ENCODE measurements around the gene B3GALT5. TPM values are rescaled to one million over a fixed set of nuclear protein-coding genes. Genes with fewer than 3 reads are reported as not detected.

B3GALT5 gene
- total RNA-seq, 1 donor from 2014 or later: not detected

DNA sequence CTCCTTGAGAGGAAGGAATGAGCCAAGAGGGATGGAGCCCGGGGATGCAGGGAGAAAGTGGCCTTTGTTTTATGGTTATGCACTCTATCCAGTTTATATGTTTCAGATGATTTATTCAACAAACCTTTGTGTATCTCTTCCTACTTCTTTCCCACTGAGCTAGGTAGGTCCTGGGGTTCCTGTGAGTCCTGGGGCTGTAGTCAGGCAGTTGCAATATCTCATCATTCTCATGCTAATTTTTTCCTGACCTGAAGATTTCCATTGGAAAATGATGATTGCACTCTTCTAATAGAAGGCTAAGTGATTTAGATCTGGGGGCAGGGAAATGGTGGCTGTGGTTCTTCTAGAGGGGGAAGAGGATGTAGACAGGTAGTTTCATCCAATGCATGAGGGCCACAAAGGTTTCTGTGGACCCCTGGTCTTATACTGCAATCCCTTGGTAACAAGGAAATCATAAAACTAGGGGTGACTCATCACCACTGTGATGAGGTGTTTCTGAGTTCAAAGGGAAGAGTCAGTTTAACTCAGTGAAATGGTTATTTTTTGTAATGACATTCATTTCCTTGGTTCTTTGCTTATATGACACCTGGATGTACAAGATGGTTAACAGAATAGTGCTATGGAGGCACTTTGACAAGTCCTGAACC is 20.2 kb downstream of the B3GALT5 start:
- peaks cover 2% of the 10 kb centered on the region for H3K9me3 Mint-ChIP-seq
- H3K27me3 Mint-ChIP-seq: no peaks in the 10 kb centered on the region
- ChIA-PET POLR2A (no interaction called here), CTCF (no interaction called here)
- ATAC-seq (ENCODE audit: low read depth) (no peak), DNase-seq (no peak)
- TF ChIP-seq, protein P1, sequence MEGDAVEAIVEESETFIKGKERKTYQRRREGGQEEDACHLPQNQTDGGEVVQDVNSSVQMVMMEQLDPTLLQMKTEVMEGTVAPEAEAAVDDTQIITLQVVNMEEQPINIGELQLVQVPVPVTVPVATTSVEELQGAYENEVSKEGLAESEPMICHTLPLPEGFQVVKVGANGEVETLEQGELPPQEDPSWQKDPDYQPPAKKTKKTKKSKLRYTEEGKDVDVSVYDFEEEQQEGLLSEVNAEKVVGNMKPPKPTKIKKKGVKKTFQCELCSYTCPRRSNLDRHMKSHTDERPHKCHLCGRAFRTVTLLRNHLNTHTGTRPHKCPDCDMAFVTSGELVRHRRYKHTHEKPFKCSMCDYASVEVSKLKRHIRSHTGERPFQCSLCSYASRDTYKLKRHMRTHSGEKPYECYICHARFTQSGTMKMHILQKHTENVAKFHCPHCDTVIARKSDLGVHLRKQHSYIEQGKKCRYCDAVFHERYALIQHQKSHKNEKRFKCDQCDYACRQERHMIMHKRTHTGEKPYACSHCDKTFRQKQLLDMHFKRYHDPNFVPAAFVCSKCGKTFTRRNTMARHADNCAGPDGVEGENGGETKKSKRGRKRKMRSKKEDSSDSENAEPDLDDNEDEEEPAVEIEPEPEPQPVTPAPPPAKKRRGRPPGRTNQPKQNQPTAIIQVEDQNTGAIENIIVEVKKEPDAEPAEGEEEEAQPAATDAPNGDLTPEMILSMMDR (IDR thresholded peaks at IDR 0.05): no peak
- intact Hi-C loops (cut with micrococcal nuclease): no loop called here
- no peaks in the 10 kb centered on the region for H3K4me1 Mint-ChIP-seq
- H3K4me3 Mint-ChIP-seq: no peak overlapping the region
- no peaks in the 10 kb centered on the region for H3K36me3 Mint-ChIP-seq (ENCODE audit: low read depth)
- H3K27ac Mint-ChIP-seq: no peak overlapping the region

DNA sequence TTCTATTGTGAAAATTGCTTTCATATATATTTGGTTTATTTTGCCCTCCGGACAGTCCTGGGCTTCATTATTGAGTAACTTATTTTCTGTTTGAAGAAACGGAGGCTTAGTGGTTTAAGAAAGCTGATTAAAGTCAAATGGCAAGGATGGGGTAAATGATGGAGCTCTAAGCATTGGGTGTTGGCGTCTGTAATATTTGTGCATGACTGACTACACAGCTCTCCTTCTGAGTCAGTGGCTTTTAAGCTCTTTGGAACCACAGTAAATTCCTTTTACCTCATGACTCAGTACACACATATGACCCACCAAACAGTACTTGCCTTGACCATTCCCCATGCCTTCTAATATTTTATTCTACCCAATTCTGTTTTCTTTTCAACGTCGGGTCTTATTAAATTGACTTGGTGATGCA is 21.0 kb downstream of the B3GALT5 start:
- no peak for DNase-seq
- CTCF ChIA-PET: no interaction called here
- intact Hi-C loops (cut with micrococcal nuclease): no loop called here
- H3K9me3 Mint-ChIP-seq: peaks cover 4% of the 10 kb centered on the region
- H3K4me1 Mint-ChIP-seq: no peaks in the 10 kb centered on the region
- no peaks in the 10 kb centered on the region for H3K27me3 Mint-ChIP-seq
- no peak overlapping the region for H3K4me3 Mint-ChIP-seq
- no peak overlapping the region for H3K27ac Mint-ChIP-seq
- TF ChIP-seq, protein P1 (IDR thresholded peaks at IDR 0.05): no peak
- no peaks in the 10 kb centered on the region for H3K36me3 Mint-ChIP-seq (ENCODE audit: low read depth)
- POLR2A ChIA-PET: no interaction called here
- ATAC-seq (ENCODE audit: low read depth): no peak

DNA sequence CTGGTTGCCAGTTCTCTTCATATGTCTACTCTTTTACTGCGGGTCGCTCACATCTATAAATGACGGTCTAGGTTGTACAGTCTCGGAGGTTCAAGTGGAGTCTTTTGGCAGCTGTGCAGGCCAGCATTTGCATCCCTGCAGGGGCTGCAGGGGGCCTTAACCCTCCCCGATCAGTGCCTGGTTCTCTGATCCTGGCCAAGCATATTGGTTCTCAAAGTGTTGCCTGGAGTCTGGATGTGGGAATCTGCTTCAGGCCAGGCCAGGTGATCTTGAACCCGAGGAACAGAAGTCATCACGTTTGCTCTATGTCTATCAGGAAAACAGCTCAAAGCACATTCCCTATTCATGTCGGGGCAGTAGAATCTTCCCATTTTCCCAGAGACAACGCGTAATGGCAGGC is 21.8 kb downstream of the B3GALT5 start:
- intact Hi-C loops (cut with micrococcal nuclease): no loop called here
- DNase-seq (no peak), ATAC-seq (ENCODE audit: low read depth) (no peak)
- no peak overlapping the region for H3K27ac Mint-ChIP-seq
- TF ChIP-seq, protein P1 (IDR thresholded peaks at IDR 0.05): no peak
- ChIA-PET POLR2A (no interaction called here), CTCF (no interaction called here)
- no peaks in the 10 kb centered on the region for H3K36me3 Mint-ChIP-seq (ENCODE audit: low read depth)
- peaks cover 6% of the 10 kb centered on the region for H3K9me3 Mint-ChIP-seq
- no peaks in the 10 kb centered on the region for H3K4me1 Mint-ChIP-seq
- H3K4me3 Mint-ChIP-seq: no peak overlapping the region
- H3K27me3 Mint-ChIP-seq: peaks cover 2% of the 10 kb centered on the region

DNA sequence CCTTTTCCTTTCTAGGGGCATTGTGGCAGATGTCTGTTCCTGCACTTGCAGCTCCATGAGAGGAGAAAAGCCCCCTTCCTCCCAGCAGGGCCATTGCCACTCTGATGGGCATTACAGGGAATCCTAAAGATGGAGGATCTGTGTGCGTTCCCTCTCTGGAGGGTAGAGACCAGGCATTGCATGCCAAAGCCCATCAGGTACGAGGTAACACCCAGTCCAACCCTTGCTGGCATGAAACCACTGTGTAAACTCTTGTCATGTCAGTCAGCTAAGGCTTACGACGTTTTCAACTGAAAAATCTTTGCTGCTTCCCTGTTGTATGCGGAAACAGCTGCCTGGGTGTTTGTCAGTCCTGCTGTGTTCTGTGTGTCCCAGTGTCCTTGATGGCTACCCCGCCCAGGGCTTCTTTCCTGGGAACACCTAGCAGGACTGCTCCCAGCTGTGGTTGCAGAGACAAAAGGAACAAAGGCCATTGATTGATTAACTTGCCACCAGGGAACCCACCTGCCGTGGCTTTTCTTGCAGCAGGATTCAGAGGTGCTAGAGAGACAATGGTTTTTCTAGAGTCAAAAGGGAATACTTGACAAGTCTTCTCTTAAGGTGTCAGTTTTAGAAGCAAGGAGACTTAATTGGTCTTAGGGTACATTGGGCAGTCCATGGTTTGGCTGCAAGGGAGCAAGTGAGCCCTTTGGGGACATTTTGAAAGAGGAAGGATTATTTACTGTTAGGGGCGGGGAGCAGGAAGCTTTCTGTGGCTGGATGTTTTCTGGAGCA is 24.6 kb downstream of the B3GALT5 start:
- H3K36me3 Mint-ChIP-seq (ENCODE audit: low read depth): no peaks in the 10 kb centered on the region
- H3K4me3 Mint-ChIP-seq: no peak overlapping the region
- no peak for DNase-seq
- intact Hi-C loops (cut with micrococcal nuclease): no loop called here
- H3K4me1 Mint-ChIP-seq: no peaks in the 10 kb centered on the region
- no peak for ATAC-seq (ENCODE audit: low read depth)
- peaks cover 6% of the 10 kb centered on the region for H3K9me3 Mint-ChIP-seq
- POLR2A ChIA-PET: no interaction called here
- TF ChIP-seq, protein P1 (IDR thresholded peaks at IDR 0.05): no peak
- CTCF ChIA-PET: no interaction called here
- peaks cover 2% of the 10 kb centered on the region for H3K27me3 Mint-ChIP-seq
- H3K27ac Mint-ChIP-seq: no peak overlapping the region

DNA sequence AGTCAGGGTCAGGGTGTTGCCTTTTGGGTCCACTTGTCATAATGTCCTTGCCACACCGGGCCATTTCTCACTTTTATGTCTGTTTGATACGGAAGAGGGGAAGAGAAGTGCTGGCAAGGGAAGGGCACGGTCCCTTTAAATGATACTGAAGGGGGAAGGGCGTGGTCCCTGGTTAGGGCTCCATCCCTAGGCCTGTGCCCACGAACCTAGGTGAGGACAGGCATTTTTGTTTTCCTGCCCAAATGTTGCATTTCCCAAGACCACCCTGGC is 25.2 kb downstream of the B3GALT5 start:
- DNase-seq (no peak), ATAC-seq (ENCODE audit: low read depth) (no peak)
- intact Hi-C loops (cut with micrococcal nuclease): no loop called here
- POLR2A ChIA-PET: no interaction called here
- Mint-ChIP-seq H3K9me3 (peaks cover 6% of the 10 kb centered on the region), H3K4me1 (no peaks in the 10 kb centered on the region), H3K36me3 (ENCODE audit: low read depth) (no peaks in the 10 kb centered on the region), H3K27ac (no peak overlapping the region), H3K4me3 (no peak overlapping the region), H3K27me3 (peaks cover 2% of the 10 kb centered on the region)
- TF ChIP-seq, protein P1 (IDR thresholded peaks at IDR 0.05): no peak
- CTCF ChIA-PET: no interaction called here
